Colonic mucosa (tissue), 4 donors: ENCODE data around the gene BAX. TPM values are rescaled to one million over a fixed set of nuclear protein-coding genes. Genes with fewer than 3 reads are reported as not detected.

Experiments used
- DNase-seq: peaks from one replicate; pipeline ENCODE4 v3.0.0-alpha.2; 2020
- H3K27ac ChIP-seq: fragments of 200-600 bp; one replicate; pipeline ENCODE4 v1.8.0; 2021
- H3K27me3 ChIP-seq: fragments of 200-600 bp; one replicate; pipeline ENCODE4 v1.8.0; 2021
- H3K36me3 ChIP-seq: fragments of 200-600 bp; one replicate; pipeline ENCODE4 v1.8.0; 2021
- H3K4me1 ChIP-seq: fragments of 200-600 bp; one replicate; pipeline ENCODE4 v1.8.0; 2021; ENCODE audit warnings: mild to moderate bottlenecking
- H3K4me3 ChIP-seq: fragments of 200-600 bp; one replicate; pipeline ENCODE4 v1.8.0; 2021
- H3K9ac ChIP-seq, 2 donors: one replicate each; pipeline ENCODE4 v1.7.0; 2013; ENCODE audit warnings: control low read depth in 2 of 2, low read depth in 2 of 2, low read length in 2 of 2
- H3K9me3 ChIP-seq: fragments of 200-600 bp; one replicate; pipeline ENCODE4 v1.8.0; 2021
- intact Hi-C: fragments of 100-400 bp; cut with DNase I; formaldehyde crosslinking; loops from one replicate; pipeline ENCODE4 v1.14.1; 2022
- total RNA-seq, 2 donors: library from RNA; stranded (reverse); fragmentation: NEBNext Ultra II Directional in 1 of 2; extraction: Animal tissue kit (Norgen Biotek cat#: 25700) in 1 of 2; gene quantifications; one replicate each; pipeline ENCODE4 v1.2.1, GENCODE V29; 2021
- TF ChIP-seq, protein P1 (sequence below): fragments of 200-600 bp; IDR thresholded peaks from one replicate; pipeline ENCODE4 v1.8.0; 2022; ENCODE audit warnings: antibody characterized with exemption, mild to moderate bottlenecking
- donor health status: healthy.
- donor health status: DM: no; HTN: no; CAD: no.
- donor health status: DM: no; HTN: no; CAD: no.

BAX gene
- total RNA-seq, 2 donors from 2014 or later, result 144 to 223 TPM

DNA sequence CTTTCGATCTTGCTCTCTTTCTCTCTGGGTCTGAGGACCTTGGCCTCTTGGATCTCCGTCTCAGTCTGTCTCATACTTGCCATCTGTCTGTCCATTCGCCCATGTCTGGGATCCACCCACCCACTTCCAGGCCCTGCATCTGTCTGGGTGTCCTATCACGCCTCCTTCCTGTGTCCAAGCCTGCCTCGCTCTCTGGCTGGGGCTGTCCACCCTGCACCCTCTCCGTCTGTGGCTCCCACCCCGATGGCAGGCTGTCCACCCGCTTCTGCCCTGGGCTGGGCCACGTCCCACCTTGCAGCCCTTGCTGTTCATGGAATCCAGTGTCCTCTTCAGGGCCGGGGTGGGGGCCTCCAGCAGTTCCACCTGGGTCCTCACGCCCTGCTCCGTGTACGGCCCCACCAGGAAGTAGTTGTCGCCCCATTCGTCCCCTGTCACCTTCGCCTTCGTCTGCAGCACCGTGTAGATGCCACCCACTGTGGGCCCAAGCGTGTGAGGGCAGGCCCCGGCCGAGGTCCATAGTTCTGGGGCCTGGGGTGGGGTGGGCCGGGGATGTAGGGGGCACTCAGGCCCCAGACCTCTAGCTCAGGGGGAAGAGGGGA is 36.4 kb downstream of the BAX start:
- peaks cover 9% of the 10 kb centered on the region for H3K4me1 ChIP-seq
- no peaks in the 10 kb centered on the region for H3K36me3 ChIP-seq
- no peak overlapping the region for H3K27ac ChIP-seq
- intact Hi-C loops, result no loop called here
- DNase-seq, result no peak
- no peak overlapping the region for H3K4me3 ChIP-seq
- no peaks in the 10 kb centered on the region for H3K9me3 ChIP-seq
- H3K27me3 ChIP-seq, result no peaks in the 10 kb centered on the region
- no peak overlapping the region for H3K9ac ChIP-seq
- TF ChIP-seq, protein P1, sequence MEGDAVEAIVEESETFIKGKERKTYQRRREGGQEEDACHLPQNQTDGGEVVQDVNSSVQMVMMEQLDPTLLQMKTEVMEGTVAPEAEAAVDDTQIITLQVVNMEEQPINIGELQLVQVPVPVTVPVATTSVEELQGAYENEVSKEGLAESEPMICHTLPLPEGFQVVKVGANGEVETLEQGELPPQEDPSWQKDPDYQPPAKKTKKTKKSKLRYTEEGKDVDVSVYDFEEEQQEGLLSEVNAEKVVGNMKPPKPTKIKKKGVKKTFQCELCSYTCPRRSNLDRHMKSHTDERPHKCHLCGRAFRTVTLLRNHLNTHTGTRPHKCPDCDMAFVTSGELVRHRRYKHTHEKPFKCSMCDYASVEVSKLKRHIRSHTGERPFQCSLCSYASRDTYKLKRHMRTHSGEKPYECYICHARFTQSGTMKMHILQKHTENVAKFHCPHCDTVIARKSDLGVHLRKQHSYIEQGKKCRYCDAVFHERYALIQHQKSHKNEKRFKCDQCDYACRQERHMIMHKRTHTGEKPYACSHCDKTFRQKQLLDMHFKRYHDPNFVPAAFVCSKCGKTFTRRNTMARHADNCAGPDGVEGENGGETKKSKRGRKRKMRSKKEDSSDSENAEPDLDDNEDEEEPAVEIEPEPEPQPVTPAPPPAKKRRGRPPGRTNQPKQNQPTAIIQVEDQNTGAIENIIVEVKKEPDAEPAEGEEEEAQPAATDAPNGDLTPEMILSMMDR, result no peak

DNA sequence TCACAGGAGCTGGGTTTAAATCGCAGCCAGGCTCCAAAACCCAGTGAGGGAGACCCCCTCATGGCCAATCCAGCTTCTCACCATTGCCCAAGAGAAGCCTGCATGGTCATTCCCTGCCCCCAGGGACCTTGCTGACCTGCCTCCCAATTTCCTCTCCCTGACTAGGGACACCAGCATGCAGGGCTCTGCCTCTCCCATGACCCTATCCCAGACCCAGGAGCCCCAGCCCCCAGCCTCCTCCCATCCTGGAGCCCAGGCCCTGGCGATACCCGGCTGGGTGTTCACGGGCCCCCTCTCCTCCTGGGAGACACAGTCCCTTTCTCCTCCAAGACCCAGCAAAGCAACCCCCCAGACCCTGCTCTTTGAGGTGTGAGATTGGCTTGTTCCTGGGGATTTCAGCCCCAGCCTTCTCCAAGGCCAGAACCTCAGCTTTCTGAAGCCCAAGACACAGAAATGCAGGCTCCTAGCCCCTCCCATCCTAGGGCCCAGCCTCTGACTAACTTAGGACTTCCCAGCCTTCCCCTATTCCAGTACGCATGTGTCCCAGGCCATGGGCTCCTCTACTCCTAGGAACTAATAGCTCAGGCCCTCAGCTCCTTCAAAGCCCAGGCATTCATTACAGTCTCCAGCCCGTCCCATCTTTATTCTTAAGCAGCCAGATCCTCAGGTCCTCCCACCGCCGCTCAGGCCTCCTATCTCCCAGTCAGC is 37.4 kb downstream of the BAX start:
- TF ChIP-seq, protein P1, result no peak
- intact Hi-C loops, result no loop called here
- Histone ChIP-seq H3K36me3 (no peaks in the 10 kb centered on the region), H3K27me3 (no peaks in the 10 kb centered on the region), H3K9ac (peak overlapping the region; percentile 88 to 99), H3K4me1 (peaks cover 9% of the 10 kb centered on the region), H3K4me3 (peak overlapping the region; percentile 76), H3K27ac (peak overlapping the region; percentile 86), H3K9me3 (no peaks in the 10 kb centered on the region)
- peak; percentile 78 for DNase-seq

DNA sequence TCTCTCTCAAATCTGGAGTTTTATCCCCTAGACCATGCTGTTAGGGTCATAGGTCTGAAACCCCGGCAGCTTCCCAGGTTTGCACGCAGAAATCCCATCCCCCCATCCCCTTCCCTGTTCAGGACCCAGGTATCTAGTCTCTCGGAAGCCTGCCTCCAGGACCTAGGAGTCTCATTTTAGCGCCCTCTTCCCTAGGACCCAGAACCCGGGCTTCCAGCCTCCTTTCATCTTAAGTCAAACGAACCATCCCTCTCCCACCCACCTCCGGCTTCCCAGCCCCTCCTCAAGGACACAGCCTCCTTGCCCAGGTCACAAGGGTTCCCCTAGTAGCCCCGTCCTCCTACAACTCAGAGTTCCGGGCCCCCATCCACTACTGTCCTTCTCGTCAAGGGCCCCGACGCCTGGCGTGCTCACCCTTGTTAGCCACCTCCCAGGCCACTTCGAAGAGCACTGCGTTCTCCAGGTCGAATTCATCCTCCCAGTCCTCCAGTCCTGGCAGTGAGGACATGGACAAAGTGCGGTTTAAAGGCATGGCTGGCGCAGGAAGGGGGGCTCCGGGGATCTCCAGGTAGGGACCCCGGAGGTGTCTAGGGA is 38.0 kb downstream of the BAX start:
- H3K9me3 ChIP-seq, result no peaks in the 10 kb centered on the region
- peak; percentile 47 for DNase-seq
- peak overlapping the region; percentile 86 for H3K27ac ChIP-seq
- H3K4me1 ChIP-seq, result peaks cover 9% of the 10 kb centered on the region
- H3K4me3 ChIP-seq, result peak overlapping the region; percentile 76
- no peaks in the 10 kb centered on the region for H3K36me3 ChIP-seq
- H3K27me3 ChIP-seq, result no peaks in the 10 kb centered on the region
- H3K9ac ChIP-seq, result peak overlapping the region; percentile 88 to 99
- TF ChIP-seq, protein P1, result no peak
- intact Hi-C loops, result no loop called here

DNA sequence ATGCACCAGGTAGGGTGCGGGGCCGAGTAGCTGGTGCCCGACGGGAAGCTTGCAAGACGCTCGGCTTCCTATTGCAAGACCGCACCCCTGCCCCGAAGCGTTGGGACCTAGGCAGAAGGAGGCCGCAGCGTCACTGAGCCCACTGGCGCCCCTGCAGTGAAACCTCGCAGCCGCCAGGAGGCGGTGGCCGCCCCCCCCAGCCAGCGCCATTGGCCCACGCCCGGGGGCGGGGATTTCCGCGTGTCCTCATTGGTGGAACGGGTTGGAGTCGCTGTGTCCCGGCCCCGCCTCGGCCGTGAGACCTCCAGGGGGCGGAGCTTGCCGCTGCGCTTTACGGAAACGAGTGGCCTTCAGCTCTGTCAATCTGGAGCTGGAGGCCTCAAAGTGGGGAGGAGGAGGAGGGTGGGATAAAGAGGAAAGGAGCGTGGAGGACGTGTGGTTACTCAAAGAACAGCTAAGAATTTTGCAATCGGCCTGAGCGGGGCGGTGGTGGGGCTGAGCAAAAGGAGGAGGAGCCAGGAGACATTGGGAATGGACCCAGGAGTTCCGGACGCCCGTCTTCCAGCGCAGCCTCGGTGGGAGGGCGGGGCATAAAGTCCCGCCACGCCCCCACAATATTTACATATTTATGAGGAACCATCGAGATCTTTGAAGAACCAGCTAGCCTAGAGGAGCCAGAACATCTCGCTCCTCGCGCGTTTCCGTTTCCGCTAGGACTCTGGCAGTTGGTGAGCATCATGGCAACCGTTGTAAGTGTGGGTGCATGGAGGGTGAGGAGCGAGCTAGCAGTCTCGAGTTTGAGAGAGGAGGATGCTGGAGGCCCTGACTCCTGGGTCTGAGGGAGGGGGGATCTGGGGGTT is 38.7 kb downstream of the BAX start, which contains the start of the genes GYS1 and RUVBL2:
Gene GYS1, minus strand, starts transcription at position 135 of the 860 bp plus-strand sequence. CDS start 197 bp downstream, outside the sequence.
Gene RUVBL2, plus strand, starts transcription at position 713 of the 860 bp plus-strand sequence. Its CDS starts 25 bp downstream, at position 738.
- TF ChIP-seq, protein P1, result peak; percentile 96
- Histone ChIP-seq H3K27me3 (no peaks in the 10 kb centered on the region), H3K27ac (peak within 1 kb of the TSS; percentile 86), H3K36me3 (no peaks in the 10 kb centered on the region), H3K9ac (peak within 1 kb of the TSS; percentile 88 to 99), H3K9me3 (no peaks in the 10 kb centered on the region), H3K4me1 (peaks cover 9% of the 10 kb centered on the region), H3K4me3 (peak within 1 kb of the TSS; percentile 76)
- intact Hi-C loops, result no loop called here
- peak; percentile 100 for DNase-seq

DNA sequence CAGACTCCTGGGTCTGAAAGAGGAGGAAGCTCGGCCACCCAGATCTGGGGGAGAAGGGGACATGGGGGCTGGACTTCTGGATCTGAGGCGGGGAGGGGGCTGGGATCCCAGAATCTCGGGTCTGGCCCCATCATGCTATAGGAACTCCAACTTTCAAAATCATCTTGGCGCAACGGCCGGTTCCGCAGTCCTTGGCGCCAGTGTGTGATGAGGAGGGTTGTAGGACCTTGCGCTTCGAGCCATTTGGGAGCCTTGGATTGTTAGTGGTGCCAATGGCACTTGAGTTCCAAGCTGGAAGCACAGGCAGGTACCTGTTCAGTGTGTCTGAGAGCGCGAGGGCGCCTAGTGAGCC is 39.3 kb downstream of the BAX start:
- no peaks in the 10 kb centered on the region for H3K36me3 ChIP-seq
- H3K27me3 ChIP-seq, result no peaks in the 10 kb centered on the region
- TF ChIP-seq, protein P1, result no peak
- no peak for DNase-seq
- peak overlapping the region; percentile 59 to 99 for H3K9ac ChIP-seq
- H3K9me3 ChIP-seq, result no peaks in the 10 kb centered on the region
- peak overlapping the region; percentile 76 for H3K4me3 ChIP-seq
- intact Hi-C loops, result no loop called here
- peak overlapping the region; percentile 86 for H3K27ac ChIP-seq
- peaks cover 9% of the 10 kb centered on the region for H3K4me1 ChIP-seq
